ENCODE measurements around the gene PPP1R7. TPM values are rescaled to one million over a fixed set of nuclear protein-coding genes. Genes with fewer than 3 reads are reported as not detected.

The PPP1R7 gene
- total and polyA plus RNA-seq, 8 donors, result 22.8 to 126 (median 54.6) TPM

- DNase-seq, result no peak
- WGBS, 5 donors, result 89 to 94% (median 92%) methylated on average over 24 to 32 of the region's 32 CpGs
- Histone ChIP-seq H3K27me3 (peaks cover 0 to 19% (median 0%) of the 10 kb centered on the region in 3 donors), H3K27ac (peak overlapping the region in 3 of 5 donors; percentile 59 to 73 (median 62)), H3K9me3 (no peaks in the 10 kb centered on the region), H3K36me3 (peaks cover 0 to 3% (median 0%) of the 10 kb centered on the region in 4 donors), H3K4me1 (peaks cover 0 to 33% (median 7%) of the 10 kb centered on the region in 4 donors), H3K4me3 (peak overlapping the region; percentile 6 to 34 (median 29))
- intact Hi-C loops (cut with DNase I; ENCODE audit: low total_unique reads), result no loop called here
- TF ChIP-seq EP300 (IDR thresholded peaks at IDR 0.05) (no peak), POLR2A (IDR thresholded peaks at IDR 0.05) (no peak), POLR2AphosphoS5 (IDR thresholded peaks at IDR 0.05) (no peak)
- TF ChIP-seq, protein P1, sequence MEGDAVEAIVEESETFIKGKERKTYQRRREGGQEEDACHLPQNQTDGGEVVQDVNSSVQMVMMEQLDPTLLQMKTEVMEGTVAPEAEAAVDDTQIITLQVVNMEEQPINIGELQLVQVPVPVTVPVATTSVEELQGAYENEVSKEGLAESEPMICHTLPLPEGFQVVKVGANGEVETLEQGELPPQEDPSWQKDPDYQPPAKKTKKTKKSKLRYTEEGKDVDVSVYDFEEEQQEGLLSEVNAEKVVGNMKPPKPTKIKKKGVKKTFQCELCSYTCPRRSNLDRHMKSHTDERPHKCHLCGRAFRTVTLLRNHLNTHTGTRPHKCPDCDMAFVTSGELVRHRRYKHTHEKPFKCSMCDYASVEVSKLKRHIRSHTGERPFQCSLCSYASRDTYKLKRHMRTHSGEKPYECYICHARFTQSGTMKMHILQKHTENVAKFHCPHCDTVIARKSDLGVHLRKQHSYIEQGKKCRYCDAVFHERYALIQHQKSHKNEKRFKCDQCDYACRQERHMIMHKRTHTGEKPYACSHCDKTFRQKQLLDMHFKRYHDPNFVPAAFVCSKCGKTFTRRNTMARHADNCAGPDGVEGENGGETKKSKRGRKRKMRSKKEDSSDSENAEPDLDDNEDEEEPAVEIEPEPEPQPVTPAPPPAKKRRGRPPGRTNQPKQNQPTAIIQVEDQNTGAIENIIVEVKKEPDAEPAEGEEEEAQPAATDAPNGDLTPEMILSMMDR (IDR thresholded peaks at IDR 0.05), result no peak
These were observed 39.0 kb downstream of the PPP1R7 start for GRCh38 chr2:241189093-241189855.

DNA sequence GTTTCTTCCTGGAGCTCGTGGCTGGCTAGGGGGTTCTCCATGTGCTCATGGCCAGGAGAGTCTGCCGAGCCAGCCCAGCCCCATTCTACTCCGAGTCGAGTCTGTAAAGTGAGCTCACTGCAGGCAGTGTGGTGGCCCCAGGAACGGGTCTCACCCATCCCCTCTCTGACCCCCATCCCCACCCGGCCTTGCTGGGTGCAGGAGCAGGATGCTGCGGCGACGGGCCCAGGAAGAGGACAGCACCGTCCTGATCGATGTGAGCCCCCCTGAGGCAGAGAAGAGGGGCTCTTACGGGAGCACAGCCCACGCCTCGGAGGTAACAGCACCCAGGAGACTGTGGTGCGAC, 39.6 kb downstream of the PPP1R7 start:
- 85 to 94% (median 88%) methylated on average over 10 to 15 of the region's 15 CpGs for WGBS, 5 donors
- Histone ChIP-seq H3K27me3 (peaks cover 0 to 19% (median 0%) of the 10 kb centered on the region in 3 donors), H3K4me1 (peaks cover 0 to 33% (median 7%) of the 10 kb centered on the region in 4 donors), H3K27ac (no peak overlapping the region), H3K4me3 (no peak overlapping the region), H3K36me3 (no peaks in the 10 kb centered on the region), H3K9me3 (no peaks in the 10 kb centered on the region)
- intact Hi-C loops (cut with DNase I; ENCODE audit: low total_unique reads), result no loop called here
- TF ChIP-seq EP300 (IDR thresholded peaks at IDR 0.05), result no peak
- TF ChIP-seq, protein P1 (IDR thresholded peaks at IDR 0.05), result no peak
- no peak for TF ChIP-seq POLR2AphosphoS5 (IDR thresholded peaks at IDR 0.05)
- no peak for TF ChIP-seq POLR2A (IDR thresholded peaks at IDR 0.05)
- DNase-seq, result no peak

- H3K27ac ChIP-seq, result peak overlapping the region in 1 of 5 donors; percentile 43
- H3K27me3 ChIP-seq, result peaks cover 0 to 19% (median 0%) of the 10 kb centered on the region in 3 donors
- H3K4me3 ChIP-seq, result no peak overlapping the region
- TF ChIP-seq EP300 (IDR thresholded peaks at IDR 0.05) (no peak), POLR2A (IDR thresholded peaks at IDR 0.05) (no peak), POLR2AphosphoS5 (IDR thresholded peaks at IDR 0.05) (no peak)
- TF ChIP-seq, protein P1 (IDR thresholded peaks at IDR 0.05), result no peak
- H3K9me3 ChIP-seq, result no peaks in the 10 kb centered on the region
- peaks cover 0 to 33% (median 7%) of the 10 kb centered on the region in 4 donors for H3K4me1 ChIP-seq
- intact Hi-C loops (cut with DNase I; ENCODE audit: low total_unique reads), result no loop called here
- 84 to 91% (median 88%) methylated on average over 7 to 19 of the region's 19 CpGs for WGBS, 5 donors
- no peaks in the 10 kb centered on the region for H3K36me3 ChIP-seq
- no peak for DNase-seq
These were observed 40.2 kb downstream of the PPP1R7 start for GRCh38 chr2:241190291-241190981.

DNA sequence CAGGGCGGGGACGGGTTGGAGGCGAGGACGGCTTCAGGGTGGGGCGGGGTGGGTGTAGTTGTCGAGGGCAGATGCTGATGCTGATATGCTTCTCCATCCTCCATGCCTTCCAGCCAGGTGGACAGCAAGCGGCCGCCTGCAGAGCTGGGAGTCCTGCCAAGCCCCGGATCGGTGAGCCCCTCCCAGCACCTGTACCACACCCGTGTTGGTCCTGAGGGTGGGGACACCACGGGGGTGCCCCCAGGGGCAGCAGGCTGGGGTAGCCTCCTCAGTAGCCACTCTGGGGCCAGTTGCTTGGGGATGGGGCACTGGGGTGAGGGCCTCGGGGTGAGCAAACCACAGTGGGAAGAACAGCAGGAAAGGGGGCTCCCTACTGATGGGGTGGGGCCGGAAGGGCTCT, 40.8 kb downstream of the PPP1R7 start:
- H3K27me3 ChIP-seq, result peaks cover 0 to 19% (median 0%) of the 10 kb centered on the region in 3 donors
- peaks cover 0 to 33% (median 7%) of the 10 kb centered on the region in 4 donors for H3K4me1 ChIP-seq
- peak overlapping the region in 1 of 5 donors; percentile 43 for H3K27ac ChIP-seq
- DNase-seq, result peak; percentile 41 to 43
- H3K9me3 ChIP-seq, result no peaks in the 10 kb centered on the region
- intact Hi-C loops (cut with DNase I; ENCODE audit: low total_unique reads), result no loop called here
- TF ChIP-seq, protein P1 (IDR thresholded peaks at IDR 0.05), result no peak
- no peak for TF ChIP-seq POLR2AphosphoS5 (IDR thresholded peaks at IDR 0.05)
- no peak for TF ChIP-seq EP300 (IDR thresholded peaks at IDR 0.05)
- no peak for TF ChIP-seq POLR2A (IDR thresholded peaks at IDR 0.05)
- H3K36me3 ChIP-seq, result no peaks in the 10 kb centered on the region
- 35 to 68% (median 45%) methylated on average over 4 to 14 of the region's 14 CpGs for WGBS, 5 donors
- H3K4me3 ChIP-seq, result no peak overlapping the region
